ENCODE measurements around the gene HIP1.
"Not testable (repeated sequence)": the region's sequence is repeated elsewhere in the genome, so short reads cannot be mapped to it uniquely, and the experiment has no call there.

The HIP1 gene

GRCh38 chr7:75573477-75574019 lies 165.2 kb downstream of the HIP1 start:
- no peak for DNase-seq (ENCODE audit: low read depth in 3 of 3)

GRCh38 chr7:75572814-75573213 lies 165.9 kb downstream of the HIP1 start:
- DNase-seq (ENCODE audit: low read depth in 3 of 3): no peak

- no peak for DNase-seq (ENCODE audit: low read depth in 3 of 3)
These were observed 166.3 kb downstream of the HIP1 start for GRCh38 chr7:75572396-75572795.

- DNase-seq (ENCODE audit: low read depth in 3 of 3): no peak
These were observed 167.5 kb downstream of the HIP1 start for GRCh38 chr7:75571209-75571608.

GRCh38 chr7:75569629-75570282 lies 169.0 kb downstream of the HIP1 start:
- not testable (repeated sequence) for DNase-seq (ENCODE audit: low read depth in 3 of 3)

- DNase-seq (ENCODE audit: low read depth in 3 of 3): no peak
These were observed 170.7 kb downstream of the HIP1 start for GRCh38 chr7:75567948-75568595.

- DNase-seq (ENCODE audit: low read depth in 3 of 3): no peak
These were observed 173.5 kb downstream of the HIP1 start for GRCh38 chr7:75565132-75565837.

- DNase-seq (ENCODE audit: low read depth in 3 of 3): no peak
These were observed 175.6 kb downstream of the HIP1 start for GRCh38 chr7:75563171-75563570.

- no peak for DNase-seq (ENCODE audit: low read depth in 3 of 3)
These were observed 178.8 kb downstream of the HIP1 start for GRCh38 chr7:75559976-75560365.

- DNase-seq (ENCODE audit: low read depth in 3 of 3): no peak
These were observed 179.3 kb downstream of the HIP1 start for GRCh38 chr7:75559355-75559975.

- DNase-seq (ENCODE audit: low read depth in 3 of 3): not testable (repeated sequence)
These were observed 181.9 kb downstream of the HIP1 start for GRCh38 chr7:75556835-75557234.

GRCh38 chr7:75555736-75556135 lies 183.0 kb downstream of the HIP1 start:
- DNase-seq (ENCODE audit: low read depth in 3 of 3): no peak

- DNase-seq (ENCODE audit: low read depth in 3 of 3): no peak
These were observed 192.3 kb downstream of the HIP1 start for GRCh38 chr7:75546237-75547015.

- DNase-seq (ENCODE audit: low read depth in 3 of 3): no peak
These were observed 201.0 kb downstream of the HIP1 start for GRCh38 chr7:75537731-75538130.

- no peak for DNase-seq (ENCODE audit: low read depth in 3 of 3)
These were observed 201.7 kb downstream of the HIP1 start for GRCh38 chr7:75536940-75537538.

GRCh38 chr7:75536491-75536890 lies 202.2 kb downstream of the HIP1 start:
- DNase-seq (ENCODE audit: low read depth in 3 of 3): no peak

- no peak for DNase-seq (ENCODE audit: low read depth in 3 of 3)
These were observed 203.9 kb downstream of the HIP1 start for GRCh38 chr7:75534727-75535307.

GRCh38 chr7:75533926-75534325 lies 204.8 kb downstream of the HIP1 start:
- DNase-seq (ENCODE audit: low read depth in 3 of 3): no peak

GRCh38 chr7:75532639-75533038 lies 206.1 kb downstream of the HIP1 start:
- DNase-seq (ENCODE audit: low read depth in 3 of 3): no peak

GRCh38 chr7:75531359-75531821 lies 207.4 kb downstream of the HIP1 start:
- DNase-seq (ENCODE audit: low read depth in 3 of 3): no peak
